Suppressor macrophage treated with lipopolysaccharide for 4 hours (primary cell): Measurements from ENCODE around the gene RASSF4.
A peak's percentile ranks its signal among the peaks of the same experiment; 100 is the strongest.

Experiments used
- DNase-seq: peaks from one replicate; pipeline ENCODE4 v3.0.0-alpha.2; 2020

Gene RASSF4

GRCh38 chr10:44959247-44960087 lies at the start of gene RASSF4:
Gene RASSF4 (plus strand): TSS chr10:44959802. CDS start chr10:44970203, 10,401 bp downstream.
- peak; percentile 97 for DNase-seq

GRCh38 chr10:44909910-44910309 lies 49.7 kb upstream of the RASSF4 start:
- DNase-seq, result no peak

- DNase-seq, result no peak
Observed at GRCh38 chr10:44910602-44911001, 49.0 kb upstream of the RASSF4 start.

GRCh38 chr10:44911081-44911540 lies 48.5 kb upstream of the RASSF4 start, which contains the start of gene TMEM72:
Gene TMEM72 (plus strand): TSS chr10:44911337. CDS start chr10:44911513, 176 bp downstream.
- DNase-seq, result no peak

GRCh38 chr10:44911951-44912350 lies 47.7 kb upstream of the RASSF4 start:
- no peak for DNase-seq

- peak; percentile 34 for DNase-seq
Observed at GRCh38 chr10:44913350-44914081, 46.1 kb upstream of the RASSF4 start.

- DNase-seq, result no peak
Observed at GRCh38 chr10:44914891-44915290, 44.7 kb upstream of the RASSF4 start.

GRCh38 chr10:44916429-44916828 lies 43.2 kb upstream of the RASSF4 start:
- DNase-seq, result no peak

GRCh38 chr10:44917848-44918247 lies 41.8 kb upstream of the RASSF4 start:
- DNase-seq, result no peak

- no peak for DNase-seq
Observed at GRCh38 chr10:44920252-44920651, 39.4 kb upstream of the RASSF4 start.

- no peak for DNase-seq
Observed at GRCh38 chr10:44921061-44921460, 38.5 kb upstream of the RASSF4 start.

GRCh38 chr10:44921506-44921905 lies 38.1 kb upstream of the RASSF4 start:
- no peak for DNase-seq

- no peak for DNase-seq
Observed at GRCh38 chr10:44922021-44922420, 37.6 kb upstream of the RASSF4 start.

- DNase-seq, result no peak
Observed at GRCh38 chr10:44922796-44923545, 36.6 kb upstream of the RASSF4 start.

- no peak for DNase-seq
Observed at GRCh38 chr10:44923611-44924010, 36.0 kb upstream of the RASSF4 start.

GRCh38 chr10:44924261-44925040 lies 35.2 kb upstream of the RASSF4 start:
- no peak for DNase-seq

GRCh38 chr10:44925224-44925623 lies 34.4 kb upstream of the RASSF4 start:
- DNase-seq, result peak; percentile 77

- DNase-seq, result no peak
Observed at GRCh38 chr10:44925811-44926750, 33.5 kb upstream of the RASSF4 start.

GRCh38 chr10:44926751-44927351 lies 32.8 kb upstream of the RASSF4 start:
- peak; percentile 30 for DNase-seq

- DNase-seq, result peak; percentile 65
Observed at GRCh38 chr10:44927352-44927751, 32.2 kb upstream of the RASSF4 start.

GRCh38 chr10:44928462-44928861 lies 31.1 kb upstream of the RASSF4 start:
- DNase-seq, result no peak
